SK-N-SH (cell line): ENCODE data around the gene KIAA1549. TPM values are rescaled to one million over a fixed set of nuclear protein-coding genes. Genes with fewer than 3 reads are reported as not detected.

Source experiments
- CTCF ChIA-PET: fragments of 300-600, 350-600 bp; formaldehyde crosslinking; extraction: SDS; loops from one replicate; lab custom pipeline; 2021; lab: Yijun Ruan, JAX
- POLR2A ChIA-PET: fragments of 350-600 bp; sonication (Branson Sonifier 250); formaldehyde crosslinking; extraction: SDS; loops from one replicate; lab custom pipeline; 2020; ENCODE audit warnings: antibody characterized with exemption, inconsistent platforms; lab: Yijun Ruan, JAX
- DNase-seq: peaks from one replicate; pipeline ENCODE4 v3.0.0; 2012
- H2AFZ ChIP-seq: fragments of 200-600 bp; sonication (generic); 2 replicates; pipeline ENCODE4 v1.8.1; 2016; ENCODE audit warnings: antibody characterized with exemption, mild to moderate bottlenecking, low read depth
- H3F3A ChIP-seq: fragments of 200-600 bp; sonication (generic); replicated peaks from 2 replicates; pipeline ENCODE3; 2016; ENCODE audit warnings: antibody characterized with exemption, mild to moderate bottlenecking; ENCODE audit not compliant: insufficient read depth
- H3K27ac ChIP-seq, 2 experiments: fragments of 200-500 bp in 1 of 2; fragments of 200-600 bp in 1 of 2; sonication (Bioruptor generic) in 1 of 2; sonication (generic), shearing (Covaris generic) in 1 of 2; 2 replicates each; pipeline versions ENCODE4 v1.5.1 to v1.6.1; 2014 to 2016; ENCODE audit warnings: low read depth in 2 of 2, inconsistent platforms in 1 of 2, low read length in 1 of 2, mild to moderate bottlenecking in 1 of 2, mixed read lengths in 1 of 2
- H3K27me3 ChIP-seq: fragments of 200-600 bp; sonication (generic), shearing (Covaris generic); 2 replicates; pipeline ENCODE4 v1.6.1; 2016; ENCODE audit warnings: mixed run types; ENCODE audit not compliant: insufficient read depth
- H3K36me3 ChIP-seq, 2 experiments: fragments of 200-500 bp in 1 of 2; fragments of 200-600 bp in 1 of 2; sonication (Bioruptor generic) in 1 of 2; sonication (generic) in 1 of 2; replicated peaks in 1 of 2; 2 replicates each; pipeline versions ENCODE3 to v1.5.1; 2014 to 2016; ENCODE audit warnings: low read length in 1 of 2, mild to moderate bottlenecking in 1 of 2; ENCODE audit not compliant: insufficient read depth in 2 of 2, control insufficient read depth in 1 of 2
- H3K4me1 ChIP-seq, 2 experiments: fragments of 200-500 bp in 1 of 2; fragments of 200-600 bp in 1 of 2; sonication (Bioruptor generic) in 1 of 2; sonication (generic), shearing (Covaris generic) in 1 of 2; 2 replicates each; pipeline versions ENCODE4 v1.5.1 to v1.6.1; 2014 to 2016; ENCODE audit warnings: low read depth in 1 of 2, low read length in 1 of 2, mixed run types in 1 of 2; ENCODE audit not compliant: insufficient read depth in 2 of 2, control insufficient read depth in 1 of 2
- H3K4me2 ChIP-seq: fragments of 200-600 bp; sonication (generic), shearing (Covaris generic); 2 replicates; pipeline ENCODE4 v1.6.1; 2017; ENCODE audit warnings: mixed run types
- H3K4me3 ChIP-seq, 2 experiments: fragments of 200-500 bp in 1 of 2; fragments of 200-600 bp in 1 of 2; sonication (Bioruptor generic) in 1 of 2; sonication (generic), shearing (Covaris generic) in 1 of 2; 2 replicates each; pipeline versions ENCODE4 v1.5.1 to v1.8.1; 2014 to 2016; ENCODE audit warnings: low read depth in 2 of 2, inconsistent platforms in 1 of 2, low read length in 1 of 2, mild to moderate bottlenecking in 1 of 2, mixed read lengths in 1 of 2, moderate library complexity in 1 of 2
- H3K79me2 ChIP-seq: fragments of 200-600 bp; sonication (generic); 2 replicates; pipeline ENCODE4 v1.8.1; 2017; ENCODE audit warnings: mild to moderate bottlenecking; ENCODE audit not compliant: insufficient read depth
- H3K9ac ChIP-seq: fragments of 200-600 bp; sonication (generic); 2 replicates; pipeline ENCODE4 v1.6.1; 2017; ENCODE audit warnings: mixed run types
- H3K9me2 ChIP-seq: fragments of 200-600 bp; sonication (generic); 2 replicates; pipeline ENCODE4 v1.6.1; 2017; ENCODE audit warnings: mixed run types
- H3K9me3 ChIP-seq: fragments of 200-600 bp; sonication (generic); 2 replicates; pipeline ENCODE4 v1.6.1; 2017; ENCODE audit warnings: mixed run types, mild to moderate bottlenecking, moderate library complexity
- H4K20me1 ChIP-seq: fragments of 200-600 bp; sonication (generic); 2 replicates; pipeline ENCODE4 v1.6.1; 2017; ENCODE audit warnings: mild to moderate bottlenecking, mixed run types; ENCODE audit not compliant: insufficient read depth
- CHD2 ChIP-seq: fragments of 150-350 bp; IDR thresholded peaks from 2 replicates; pipeline ENCODE4 v1.6.1; 2018; ENCODE audit warnings: low read length; ENCODE audit not compliant: partially characterized antibody
- ELF1 ChIP-seq: IDR thresholded peaks from 2 replicates; pipeline ENCODE4 v1.4.0; 2012
- FOXJ3 ChIP-seq: sonication (generic); formaldehyde crosslinking; IDR thresholded peaks from 2 replicates; pipeline ENCODE4 v1.5.1; 2020; ENCODE audit warnings: mild to moderate bottlenecking, missing genetic modification reagents
- FOXM1 ChIP-seq: IDR thresholded peaks from 2 replicates; pipeline ENCODE4 v1.4.0; 2012; ENCODE audit warnings: low read depth, mild to moderate bottlenecking
- GABPA ChIP-seq: IDR thresholded peaks from 2 replicates; pipeline ENCODE4 v1.4.0; 2012; ENCODE audit warnings: low read depth, mild to moderate bottlenecking
- GATA2 ChIP-seq: sonication (generic); formaldehyde crosslinking; IDR thresholded peaks from 2 replicates; pipeline ENCODE4 v1.5.0; 2020; ENCODE audit warnings: mild to moderate bottlenecking, missing genetic modification reagents
- JUND ChIP-seq: IDR thresholded peaks from 2 replicates; pipeline ENCODE4 v1.4.0; 2012
- MAX ChIP-seq: IDR thresholded peaks from 2 replicates; pipeline ENCODE4 v1.4.0; 2012; ENCODE audit warnings: low read depth
- MEF2A ChIP-seq: IDR thresholded peaks from 2 replicates; pipeline ENCODE4 v1.4.0; 2012; ENCODE audit warnings: low read depth, borderline replicate concordance
- MXI1 ChIP-seq: IDR thresholded peaks from 2 replicates; pipeline ENCODE4 v1.6.1; 2012; ENCODE audit warnings: mild to moderate bottlenecking, low read depth, low read length, improper control_type of control experiment
- NRF1 ChIP-seq: IDR thresholded peaks from 2 replicates; pipeline ENCODE4 v1.6.1; 2012; ENCODE audit warnings: low read depth, mild to moderate bottlenecking, low read length
- PBX3 ChIP-seq: IDR thresholded peaks from 2 replicates; pipeline ENCODE4; 2012
- RAD21 ChIP-seq: IDR thresholded peaks from 2 replicates; pipeline ENCODE4 v1.6.1; 2012; ENCODE audit warnings: mild to moderate bottlenecking, low read length
- SIN3A ChIP-seq: IDR thresholded peaks from 2 replicates; pipeline ENCODE4 v1.6.1; 2012; ENCODE audit warnings: low read depth, mild to moderate bottlenecking, low read length, moderate library complexity, borderline replicate concordance
- SMC3 ChIP-seq: IDR thresholded peaks from 2 replicates; pipeline ENCODE4 v1.6.1; 2012; ENCODE audit warnings: low read depth, low read length, improper control_type of control experiment
- TAF1 ChIP-seq: IDR thresholded peaks from 2 replicates; pipeline ENCODE4 v1.6.1; 2012; ENCODE audit warnings: low read depth, mild to moderate bottlenecking, low read length, moderate library complexity, borderline replicate concordance
- USF1 ChIP-seq: IDR thresholded peaks from 2 replicates; pipeline ENCODE4 v1.4.0; 2012; ENCODE audit warnings: low read depth, borderline replicate concordance
- ZBTB33 ChIP-seq: IDR thresholded peaks from 2 replicates; pipeline ENCODE4 v1.4.0; 2012; ENCODE audit warnings: low read depth, borderline replicate concordance
- WGBS: methylation state at CpG from one replicate; pipeline ENCODE4 v1.1.6; 2017; ENCODE audit warnings: low lambda C conversion rate; 5-methylcytosine and 5-hydroxymethylcytosine counted together
- polyA plus RNA-seq, 3 experiments: library from polyadenylated mRNA; depleted of rRNA; stranded (reverse); fragments of >200 nt; gene quantifications; 2 replicates each; pipeline ENCODE4 v1.2.3, GENCODE V29; 2012
- TF ChIP-seq, protein P1 (sequence below): fragments of 150-350 bp; IDR thresholded peaks from 2 replicates; pipeline ENCODE4 v1.6.1; 2016; ENCODE audit warnings: mild to moderate bottlenecking, low read depth, low read length
- TF ChIP-seq, protein P2 (sequence below): IDR thresholded peaks from 2 replicates; pipeline ENCODE4 v1.6.1; 2012; ENCODE audit warnings: mild to moderate bottlenecking, low read depth, low read length, moderate library complexity

KIAA1549 gene
- polyA plus RNA-seq, 1 of the 3 experiments (the other 2 are of a cell fraction), result 3.6 TPM

DNA sequence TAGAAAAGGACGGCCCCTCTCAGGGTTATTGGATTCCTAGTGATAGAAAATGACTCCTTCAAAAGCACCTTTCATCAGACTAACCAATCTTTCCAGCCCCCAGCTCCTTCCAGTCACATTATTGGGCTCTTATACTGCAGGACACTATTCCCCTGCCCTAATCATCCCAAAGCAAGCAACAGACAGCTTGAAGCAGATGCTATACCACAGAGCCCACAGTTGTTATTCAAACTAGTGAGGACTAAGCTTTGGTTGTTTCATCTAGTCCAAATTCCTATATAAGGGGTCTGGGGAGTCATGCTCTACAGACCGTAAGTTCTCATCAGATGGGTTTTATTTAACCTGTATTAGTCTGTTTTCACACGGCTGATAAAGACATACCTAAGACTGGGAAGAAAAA lies 30.2 kb upstream of the KIAA1549 start:
- ChIA-PET POLR2A (no interaction called here), CTCF (interaction anchor here (0.9 to 2.6 kb wide), 4 partner anchors 8 to 272 kb away, joined by 3 to 10 read pairs (median 4); no protein-coding TSS in a partner anchor)
- H3K4me1 ChIP-seq, result no peaks in the 10 kb centered on the region
- DNase-seq, result no peak
- H3F3A ChIP-seq, result no peaks in the 10 kb centered on the region
- H3K27ac ChIP-seq, result no peak overlapping the region
- H3K9me3 ChIP-seq, result no peaks in the 10 kb centered on the region
- 78% methylated on average over 3 of the region's 3 CpGs for WGBS
- no peaks in the 10 kb centered on the region for H3K36me3 ChIP-seq
- no peaks in the 10 kb centered on the region for H3K79me2 ChIP-seq
- no peak overlapping the region for H2AFZ ChIP-seq
- H4K20me1 ChIP-seq, result no peaks in the 10 kb centered on the region
- no peak for TF ChIP-seq MXI1
- TF ChIP-seq, protein P1, sequence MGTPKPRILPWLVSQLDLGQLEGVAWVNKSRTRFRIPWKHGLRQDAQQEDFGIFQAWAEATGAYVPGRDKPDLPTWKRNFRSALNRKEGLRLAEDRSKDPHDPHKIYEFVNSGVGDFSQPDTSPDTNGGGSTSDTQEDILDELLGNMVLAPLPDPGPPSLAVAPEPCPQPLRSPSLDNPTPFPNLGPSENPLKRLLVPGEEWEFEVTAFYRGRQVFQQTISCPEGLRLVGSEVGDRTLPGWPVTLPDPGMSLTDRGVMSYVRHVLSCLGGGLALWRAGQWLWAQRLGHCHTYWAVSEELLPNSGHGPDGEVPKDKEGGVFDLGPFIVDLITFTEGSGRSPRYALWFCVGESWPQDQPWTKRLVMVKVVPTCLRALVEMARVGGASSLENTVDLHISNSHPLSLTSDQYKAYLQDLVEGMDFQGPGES, result no peak
- TF ChIP-seq CHD2, result no peak
- no peak for TF ChIP-seq GATA2 (CRISPR knock-in tag)
- no peak for TF ChIP-seq MEF2A
- TF ChIP-seq, protein P2, sequence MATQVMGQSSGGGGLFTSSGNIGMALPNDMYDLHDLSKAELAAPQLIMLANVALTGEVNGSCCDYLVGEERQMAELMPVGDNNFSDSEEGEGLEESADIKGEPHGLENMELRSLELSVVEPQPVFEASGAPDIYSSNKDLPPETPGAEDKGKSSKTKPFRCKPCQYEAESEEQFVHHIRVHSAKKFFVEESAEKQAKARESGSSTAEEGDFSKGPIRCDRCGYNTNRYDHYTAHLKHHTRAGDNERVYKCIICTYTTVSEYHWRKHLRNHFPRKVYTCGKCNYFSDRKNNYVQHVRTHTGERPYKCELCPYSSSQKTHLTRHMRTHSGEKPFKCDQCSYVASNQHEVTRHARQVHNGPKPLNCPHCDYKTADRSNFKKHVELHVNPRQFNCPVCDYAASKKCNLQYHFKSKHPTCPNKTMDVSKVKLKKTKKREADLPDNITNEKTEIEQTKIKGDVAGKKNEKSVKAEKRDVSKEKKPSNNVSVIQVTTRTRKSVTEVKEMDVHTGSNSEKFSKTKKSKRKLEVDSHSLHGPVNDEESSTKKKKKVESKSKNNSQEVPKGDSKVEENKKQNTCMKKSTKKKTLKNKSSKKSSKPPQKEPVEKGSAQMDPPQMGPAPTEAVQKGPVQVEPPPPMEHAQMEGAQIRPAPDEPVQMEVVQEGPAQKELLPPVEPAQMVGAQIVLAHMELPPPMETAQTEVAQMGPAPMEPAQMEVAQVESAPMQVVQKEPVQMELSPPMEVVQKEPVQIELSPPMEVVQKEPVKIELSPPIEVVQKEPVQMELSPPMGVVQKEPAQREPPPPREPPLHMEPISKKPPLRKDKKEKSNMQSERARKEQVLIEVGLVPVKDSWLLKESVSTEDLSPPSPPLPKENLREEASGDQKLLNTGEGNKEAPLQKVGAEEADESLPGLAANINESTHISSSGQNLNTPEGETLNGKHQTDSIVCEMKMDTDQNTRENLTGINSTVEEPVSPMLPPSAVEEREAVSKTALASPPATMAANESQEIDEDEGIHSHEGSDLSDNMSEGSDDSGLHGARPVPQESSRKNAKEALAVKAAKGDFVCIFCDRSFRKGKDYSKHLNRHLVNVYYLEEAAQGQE, result no peak
- TF ChIP-seq FOXJ3, result no peak
- TF ChIP-seq TAF1, result no peak
- no peak for TF ChIP-seq PBX3
- TF ChIP-seq ZBTB33, result no peak
- TF ChIP-seq SMC3, result no peak
- TF ChIP-seq SIN3A, result no peak
- TF ChIP-seq USF1, result no peak
- TF ChIP-seq JUND, result no peak
- no peak for TF ChIP-seq NRF1
- TF ChIP-seq MAX, result no peak
- no peak for TF ChIP-seq RAD21
- TF ChIP-seq GABPA, result no peak
- no peak for TF ChIP-seq ELF1
- no peak for TF ChIP-seq FOXM1
- TF ChIP-seq, all 33 proteins: peak for 0
- Histone ChIP-seq H3K4me2 (no peak overlapping the region), H3K27me3 (0 out of 2 replicates have a peak, but pooled peaks cover 4% of the 10 kb centered on the region), H3K9ac (no peak overlapping the region), H3K9me2 (no peaks in the 10 kb centered on the region), H3K4me3 (no peak overlapping the region)
